ENCODE results near the gene PRKD1. TPM values are rescaled to one million over a fixed set of nuclear protein-coding genes. Genes with fewer than 3 reads are reported as not detected.

Gene PRKD1
- total RNA-seq, 1 experiment from 2014 or later = not detected

- TF ChIP-seq ZBTB33 (IDR thresholded peaks at IDR 0.05; ENCODE audit: extremely low read depth, insufficient replicate concordance, low read length) = no peak
- TF ChIP-seq CTCF (IDR thresholded peaks at IDR 0.05 in 2 of 3, conservative IDR thresholded peaks at IDR 0.05 in 1 of 3; ENCODE audit: borderline replicate concordance in 1 of 3, insufficient read depth in 1 of 3, low read depth in 2 of 3, low read length in 2 of 3) = no peak
Measured at GRCh38 chr14:29668201-29668600, 259.4 kb downstream of the PRKD1 start (continued).

GRCh38 chr14:29664515-29664914, 263.1 kb downstream of the PRKD1 start:
- ChIA-PET RAD21 (ENCODE audit: low non-redundant PET in 1 of 2, low total read pairs in 2 of 2, uncharacterized antibody in 2 of 2, unreplicated experiment in 2 of 2) (no interaction called here), CTCF (no interaction called here), POLR2A (no interaction called here)
- ATAC-seq = no peak
- intact Hi-C loops (cut with micrococcal nuclease) = no loop called here
- Histone ChIP-seq H3K36me3 (ENCODE audit: control insufficient read depth in 1 of 2, insufficient read depth in 2 of 2, low read length in 2 of 2) (no peaks in the 10 kb centered on the region), H3K4me1 (ENCODE audit: control insufficient read depth in 1 of 2, insufficient read depth in 2 of 2, low read length in 2 of 2) (no peaks in the 10 kb centered on the region), H3K9me3 (ENCODE audit: control insufficient read depth in 1 of 2, insufficient read depth in 1 of 2, low read depth in 1 of 2, low read length in 2 of 2) (peaks cover 14 to 34% of the 10 kb centered on the region in 2 experiments; a peak in 2 of 4 replicates), H3K4me3 (replicated peaks in 1 of 2; ENCODE audit: low read depth in 1 of 2, low read length in 2 of 2) (no peak overlapping the region), H3K27ac (ENCODE audit: low read depth, low read length) (no peak overlapping the region), H2AFZ (ENCODE audit: low read depth, low read length, poor library complexity, severe bottlenecking) (no peak overlapping the region), H3K9ac (ENCODE audit: low read length) (no peak overlapping the region), H3K79me2 (ENCODE audit: insufficient read depth, low read length) (no peaks in the 10 kb centered on the region), H4K20me1 (ENCODE audit: insufficient read depth) (no peaks in the 10 kb centered on the region), H3K9me2 (ENCODE audit: insufficient read depth) (no peaks in the 10 kb centered on the region), H3K4me2 (ENCODE audit: low read length) (no peak overlapping the region), H3K27me3 (ENCODE audit: insufficient read depth, low read length) (no peaks in the 10 kb centered on the region)
- no peak for TF ChIP-seq SRF (IDR thresholded peaks at IDR 0.05; ENCODE audit: low read depth)
- no peak for TF ChIP-seq MAX (IDR thresholded peaks at IDR 0.05)
- no peak for TF ChIP-seq SIN3A (IDR thresholded peaks at IDR 0.05; ENCODE audit: low read depth)
- TF ChIP-seq EZH2phosphoT487 (IDR thresholded peaks at IDR 0.05; ENCODE audit: borderline replicate concordance) = no peak
- no peak for TF ChIP-seq CBX3 (IDR thresholded peaks at IDR 0.05; ENCODE audit: low read depth)
- BruUV-seq (replicated peaks) = no TSS peak
- no peak for DNase-seq (ENCODE audit: low read depth, low spot score)

All from HCT116 (cell line).